ENCODE data around the gene ARID5B.

DNA sequence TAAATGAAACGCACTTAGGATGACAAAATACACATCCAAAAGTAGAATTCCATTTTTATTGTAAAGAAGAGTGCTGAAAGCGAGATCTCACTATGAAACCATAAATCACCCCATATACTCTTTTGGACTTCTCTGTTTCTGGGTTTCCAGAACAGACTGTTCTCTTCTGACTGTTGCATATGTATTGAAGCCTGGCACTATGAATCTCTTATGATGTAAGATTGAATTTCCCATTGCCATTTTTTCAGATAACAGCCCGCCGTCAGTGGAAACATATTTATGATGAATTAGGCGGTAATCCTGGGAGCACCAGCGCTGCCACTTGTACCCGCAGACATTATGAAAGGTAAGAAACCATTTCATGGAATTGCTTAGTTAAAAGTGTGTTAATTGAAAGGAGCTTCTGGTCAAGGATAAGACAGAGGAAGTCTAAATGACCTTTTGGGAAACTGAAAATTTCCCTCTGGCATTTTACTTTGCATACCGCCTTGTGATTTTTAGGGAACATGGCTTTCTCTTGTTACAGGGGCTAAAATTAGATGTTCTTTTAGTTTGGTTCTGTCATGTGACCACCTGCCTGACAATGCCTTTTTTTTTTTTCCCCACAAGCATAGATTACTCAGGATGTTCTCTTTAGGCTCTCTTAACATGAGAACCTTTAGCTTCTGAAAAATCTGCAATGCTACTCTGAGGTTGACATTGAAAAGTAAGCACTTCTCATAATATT is 168.1 kb downstream of the ARID5B start:
- no peak for TF ChIP-seq CTCF (IDR thresholded peaks at IDR 0.05; ENCODE audit: low read depth, low read length)
- TF ChIP-seq POLR2A (IDR thresholded peaks at IDR 0.05; ENCODE audit: extremely low read depth, insufficient read length): no peak
- TF ChIP-seq MAX (IDR thresholded peaks at IDR 0.05; ENCODE audit: low read depth, low read length): no peak
- TF ChIP-seq MYC (IDR thresholded peaks at IDR 0.05; ENCODE audit: low read depth, low read length): no peak
